Brain microvascular endothelial cell (primary cell): ENCODE measurements around the gene CA7.

Experiments
- DNase-seq: peaks from one replicate; pipeline ENCODE4 v3.0.0-alpha.2; 2020
- H3K27ac ChIP-seq: fragments of 250-450 bp; sonication (Bioruptor Pico); 2 replicates; pipeline ENCODE4 v1.5.1; 2020; ENCODE audit warnings: mild to moderate bottlenecking, moderate library complexity
- H3K27me3 ChIP-seq: fragments of 250-450 bp; sonication (Bioruptor Pico); replicated peaks from 2 replicates; pipeline ENCODE4 v1.5.1; 2020; ENCODE audit warnings: mild to moderate bottlenecking
- H3K36me3 ChIP-seq: fragments of 250-450 bp; sonication (Bioruptor Pico); replicated peaks from 2 replicates; pipeline ENCODE4 v1.5.1; 2020; ENCODE audit warnings: mild to moderate bottlenecking
- H3K4me3 ChIP-seq: 2 replicates; pipeline ENCODE4 v1.5.1; 2011; ENCODE audit warnings: low read depth, mild to moderate bottlenecking, control low read depth, low read length, moderate library complexity
- CTCF ChIP-seq: IDR thresholded peaks from 2 replicates; pipeline ENCODE4 v1.5.1; 2011; ENCODE audit warnings: low read depth, mild to moderate bottlenecking, moderate library complexity, low read length, control low read depth, inconsistent platforms; ENCODE audit errors: missing control alignments
- in situ Hi-C: cut with HindIII; loops from 2 replicates; pipeline ENCODE4 v1.10.0; 2017; ENCODE audit warnings: low sequenced_read_pairs, low pct_ligation_motif_present

The CA7 gene

GRCh38 chr16:66900721-66901441 is 56.7 kb downstream of the CA7 start:
- no peaks in the 10 kb centered on the region for H3K36me3 ChIP-seq
- DNase-seq: no peak
- in situ Hi-C loops: no loop called here
- no peak for TF ChIP-seq CTCF
- H3K4me3 ChIP-seq: no peak overlapping the region
- H3K27ac ChIP-seq: no peak overlapping the region
- no peaks in the 10 kb centered on the region for H3K27me3 ChIP-seq

GRCh38 chr16:66901626-66902025 is 57.4 kb downstream of the CA7 start:
- in situ Hi-C loops: no loop called here
- DNase-seq: no peak

GRCh38 chr16:66902648-66903543 is 58.7 kb downstream of the CA7 start:
- no peak for DNase-seq
- Histone ChIP-seq H3K27me3 (peaks cover 2% of the 10 kb centered on the region), H3K27ac (no peak overlapping the region), H3K36me3 (no peaks in the 10 kb centered on the region), H3K4me3 (no peak overlapping the region)
- in situ Hi-C loops: no loop called here
- TF ChIP-seq CTCF: no peak

More at GRCh38 chr16:66901626-66902025, 57.4 kb downstream of the CA7 start:
- H3K4me3 ChIP-seq: no peak overlapping the region
- H3K27me3 ChIP-seq: no peaks in the 10 kb centered on the region
- H3K36me3 ChIP-seq: no peaks in the 10 kb centered on the region
- no peak overlapping the region for H3K27ac ChIP-seq
- no peak for TF ChIP-seq CTCF
